SJCRH30 (cell line): Measurements from ENCODE around the gene VIPR1. TPM values are rescaled to one million over a fixed set of nuclear protein-coding genes. Genes with fewer than 3 reads are reported as not detected.

Experiments used
- DNase-seq, 2 experiments: peaks; one replicate each; pipeline ENCODE4 v3.0.0-alpha.2; 2015 to 2020
- H3K27ac ChIP-seq: fragments of 250-450 bp; sonication (Bioruptor Pico); 2 replicates; pipeline ENCODE4 v1.5.1; 2020; ENCODE audit warnings: mild to moderate bottlenecking, moderate library complexity
- H3K27me3 ChIP-seq: fragments of 250-450 bp; sonication (Bioruptor Pico); 2 replicates; pipeline ENCODE4 v1.5.1; 2020; ENCODE audit warnings: mild to moderate bottlenecking, moderate library complexity
- H3K36me3 ChIP-seq: fragments of 250-450 bp; sonication (Bioruptor Pico); 2 replicates; pipeline ENCODE4 v1.5.1; 2020; ENCODE audit warnings: mild to moderate bottlenecking, moderate library complexity
- H3K4me1 ChIP-seq: fragments of 250-450 bp; sonication (Bioruptor Pico); 2 replicates; pipeline ENCODE4 v1.5.1; 2020; ENCODE audit warnings: mild to moderate bottlenecking, moderate library complexity
- H3K4me3 ChIP-seq: fragments of 250-450 bp; sonication (Bioruptor Pico); 2 replicates; pipeline ENCODE4 v1.5.1; 2020; ENCODE audit warnings: mild to moderate bottlenecking, moderate library complexity
- H3K9me3 ChIP-seq: fragments of 250-450 bp; sonication (Bioruptor Pico); replicated peaks from 2 replicates; pipeline ENCODE4 v1.5.1; 2020; ENCODE audit warnings: mild to moderate bottlenecking, moderate library complexity
- total RNA-seq: library from RNA; depleted of rRNA; stranded (reverse); fragments of >200 nt; shearing (Covaris generic); gene quantifications from 2 replicates; pipeline ENCODE4 v1.2.3, GENCODE V29; 2014; rRNA removed

VIPR1 gene
- total RNA-seq, 1 experiment from 2014 or later, result not detected

DNA sequence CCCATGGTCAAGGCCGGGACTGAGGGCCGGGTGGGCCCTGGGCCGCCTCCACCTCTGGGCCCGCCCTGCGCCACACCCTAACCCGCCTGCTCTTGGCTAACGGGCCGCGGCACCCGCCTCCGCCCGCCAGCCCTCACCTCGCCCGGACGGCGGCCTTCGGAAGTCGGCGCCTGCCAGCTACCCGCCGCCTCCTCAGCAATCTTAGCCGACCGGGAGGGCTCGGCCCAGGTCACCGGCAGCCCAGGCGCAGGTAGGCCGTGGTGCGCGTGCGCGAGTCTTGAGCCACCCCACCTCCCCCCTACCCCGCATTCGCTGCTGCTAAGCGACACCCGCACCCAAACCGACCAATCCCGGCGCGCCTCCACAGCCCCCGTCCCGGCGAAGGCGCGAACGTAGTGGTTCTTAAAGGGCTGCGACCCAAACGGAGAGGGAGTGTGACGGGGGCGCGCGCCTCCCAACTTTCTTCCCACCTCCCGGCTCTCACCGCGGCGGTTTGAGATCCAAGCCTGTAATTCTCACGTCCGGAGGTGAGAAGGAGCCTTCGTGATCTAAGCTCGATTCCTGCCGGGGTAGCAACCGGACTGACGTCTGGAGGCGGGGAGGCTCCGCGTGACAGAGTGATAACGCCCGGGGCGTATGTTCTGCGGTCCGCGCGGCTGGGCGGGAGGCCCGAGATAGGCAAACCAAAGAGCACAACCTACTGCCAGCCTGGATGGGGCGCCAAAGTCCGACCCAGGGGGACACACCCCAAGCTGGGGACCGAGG is 79.4 kb downstream of the VIPR1 start, which contains the start of gene SEC22C:
Gene SEC22C, minus strand, starts transcription at position 259 of the 765 bp plus-strand sequence. CDS start 12,921 bp downstream, outside the sequence.
- Histone ChIP-seq H3K4me1 (no peaks in the 10 kb centered on the region), H3K27ac (peak within 1 kb of the TSS; percentile 78), H3K36me3 (no peaks in the 10 kb centered on the region), H3K9me3 (no peaks in the 10 kb centered on the region), H3K4me3 (peak within 1 kb of the TSS; percentile 99), H3K27me3 (no peaks in the 10 kb centered on the region)
- peak; percentile 91 for DNase-seq

DNA sequence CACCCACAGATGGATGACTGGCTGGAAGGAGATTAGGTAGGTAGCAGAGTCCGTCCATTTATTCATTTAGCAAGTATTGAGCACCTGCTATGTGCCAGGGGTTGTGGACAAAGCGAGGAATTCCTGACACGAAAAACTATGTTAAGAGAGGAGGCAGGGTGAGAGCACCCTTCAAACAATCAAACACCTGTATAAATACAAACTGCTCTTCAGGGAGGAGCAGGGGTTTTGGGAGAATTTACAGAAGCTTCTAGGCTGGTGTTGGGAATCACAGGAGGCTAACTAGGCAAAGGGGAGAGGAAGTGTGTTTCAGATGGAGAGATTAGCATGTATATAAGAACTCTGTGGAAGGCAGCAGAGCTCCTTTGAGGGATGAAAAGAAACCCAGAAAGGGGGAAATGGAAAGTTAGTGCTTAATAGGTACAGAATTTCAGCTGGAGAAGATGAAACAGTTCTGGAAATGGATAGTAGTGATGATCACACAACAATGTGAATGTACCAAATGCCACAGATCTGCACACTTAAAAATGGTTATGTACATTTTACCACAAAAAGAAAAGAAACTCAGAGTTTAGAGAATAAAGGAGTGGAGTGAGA is 80.1 kb downstream of the VIPR1 start:
- Histone ChIP-seq H3K4me1 (no peaks in the 10 kb centered on the region), H3K27me3 (no peaks in the 10 kb centered on the region), H3K27ac (peak overlapping the region; percentile 78), H3K9me3 (no peaks in the 10 kb centered on the region), H3K4me3 (peak overlapping the region; percentile 99), H3K36me3 (no peaks in the 10 kb centered on the region)
- DNase-seq, result no peak

Other genes with a start within 250 kb of the VIPR1 start
- gene CCK, start 236.5 kb upstream of the VIPR1 start, total RNA-seq, result not detected in 2 replicates
- not detected in 2 replicates for gene LYZL4, start 92.0 kb upstream of the VIPR1 start, total RNA-seq
- 24.8 and 27.2 TPM in 2 replicates for gene SEC22C, start 79.3 kb downstream of the VIPR1 start, total RNA-seq
- gene SS18L2, start 88.2 kb downstream of the VIPR1 start, total RNA-seq, result 36.6 and 38.5 TPM in 2 replicates
- gene NKTR, start 98.0 kb downstream of the VIPR1 start, total RNA-seq, result 25.9 and 40.6 TPM in 2 replicates
- gene ZBTB47, start 151.1 kb downstream of the VIPR1 start, total RNA-seq, result 3.5 and 4.0 TPM in 2 replicates
- gene KLHL40, start 182.9 kb downstream of the VIPR1 start, total RNA-seq, result 0.59 and 0.71 TPM in 2 replicates
- gene HHATL, start 200.2 kb downstream of the VIPR1 start, total RNA-seq, result not detected in 2 replicates